ENCODE measurements around the gene FOXRED2.

Gene FOXRED2

DNA sequence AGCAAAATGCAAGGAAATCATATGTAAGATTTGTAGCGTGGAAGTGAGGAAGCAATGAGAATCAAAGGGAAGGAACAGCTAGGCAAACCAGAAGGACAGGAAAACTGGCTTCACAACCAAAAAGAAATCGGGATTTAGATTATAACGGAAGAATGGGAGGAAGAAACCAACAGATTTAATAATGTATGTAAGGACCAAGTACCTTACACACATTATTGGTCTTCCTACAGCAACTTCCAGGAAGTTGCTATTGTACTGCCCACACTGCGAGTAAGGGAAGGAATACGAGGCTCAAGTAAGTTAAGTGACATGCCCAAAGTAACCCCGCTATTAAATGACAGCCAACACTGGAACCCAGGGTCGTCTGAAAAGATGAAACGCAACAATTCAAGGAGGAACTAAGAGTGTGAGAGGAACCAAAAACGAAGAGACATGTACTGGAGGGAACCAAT, 25.9 kb downstream of the FOXRED2 start:
- DNase-seq (ENCODE audit: extremely low read depth, low read depth): no peak
- no peak for TF ChIP-seq CTCF (IDR thresholded peaks at IDR 0.05; ENCODE audit: low read depth, low read length)

GRCh38 chr22:36478966-36479365, 27.9 kb downstream of the FOXRED2 start:
- DNase-seq (ENCODE audit: extremely low read depth, low read depth): no peak
- TF ChIP-seq CTCF (IDR thresholded peaks at IDR 0.05; ENCODE audit: low read depth, low read length): no peak

DNA sequence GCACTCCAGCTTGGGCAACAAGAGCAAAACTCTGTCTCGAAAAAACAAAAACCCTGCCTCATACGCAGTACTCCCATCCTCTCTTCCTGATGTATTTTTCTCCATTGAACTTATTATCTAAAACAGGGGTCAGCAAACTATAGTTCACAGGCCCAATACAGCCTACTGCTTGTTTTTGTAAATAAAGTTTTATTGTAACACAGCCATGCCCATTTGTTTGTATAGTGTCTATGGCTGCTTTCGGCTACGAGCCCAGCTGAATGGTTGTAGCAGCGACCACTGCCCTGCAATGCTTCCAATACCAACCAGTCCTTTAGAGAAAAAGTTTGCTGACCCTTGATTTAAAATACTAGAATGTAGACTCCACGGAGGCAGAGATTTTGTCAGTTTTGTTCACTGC, 31.5 kb downstream of the FOXRED2 start:
- DNase-seq (ENCODE audit: extremely low read depth, low read depth): no peak
- TF ChIP-seq CTCF (IDR thresholded peaks at IDR 0.05; ENCODE audit: low read depth, low read length): no peak

- DNase-seq (ENCODE audit: extremely low read depth, low read depth): no peak
- TF ChIP-seq CTCF (IDR thresholded peaks at IDR 0.05; ENCODE audit: low read depth, low read length): no peak
These were observed 34.2 kb downstream of the FOXRED2 start for GRCh38 chr22:36472689-36473088.

DNA sequence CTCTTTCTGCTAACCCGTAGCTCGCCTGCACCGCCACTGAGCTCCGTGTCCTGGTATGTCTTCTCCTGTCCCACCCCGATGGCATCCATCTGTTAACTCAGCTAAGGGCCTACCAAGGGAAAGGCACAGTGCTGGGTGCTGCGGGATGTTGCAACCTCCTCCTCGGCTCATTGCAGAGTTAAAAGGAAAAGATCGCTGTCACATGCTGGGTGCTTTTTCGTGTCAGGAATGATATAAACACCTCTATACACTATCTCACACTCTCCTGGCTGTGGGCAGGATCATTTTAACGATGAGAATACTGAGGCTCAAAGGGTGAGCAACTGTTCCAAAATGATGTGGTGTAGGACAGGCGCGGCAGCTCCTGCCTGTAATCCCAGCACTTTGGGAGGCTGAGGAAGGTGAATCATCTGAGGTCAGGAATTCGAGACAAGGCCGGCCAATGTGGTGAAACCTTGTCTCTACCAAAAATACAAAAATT, 35.5 kb downstream of the FOXRED2 start:
- no peak for TF ChIP-seq CTCF (IDR thresholded peaks at IDR 0.05; ENCODE audit: low read depth, low read length)
- no peak for DNase-seq (ENCODE audit: extremely low read depth, low read depth)

- TF ChIP-seq CTCF (IDR thresholded peaks at IDR 0.05; ENCODE audit: low read depth, low read length): no peak
- no peak for DNase-seq (ENCODE audit: extremely low read depth, low read depth)
These were observed 35.9 kb downstream of the FOXRED2 start for GRCh38 chr22:36470994-36471331.

DNA sequence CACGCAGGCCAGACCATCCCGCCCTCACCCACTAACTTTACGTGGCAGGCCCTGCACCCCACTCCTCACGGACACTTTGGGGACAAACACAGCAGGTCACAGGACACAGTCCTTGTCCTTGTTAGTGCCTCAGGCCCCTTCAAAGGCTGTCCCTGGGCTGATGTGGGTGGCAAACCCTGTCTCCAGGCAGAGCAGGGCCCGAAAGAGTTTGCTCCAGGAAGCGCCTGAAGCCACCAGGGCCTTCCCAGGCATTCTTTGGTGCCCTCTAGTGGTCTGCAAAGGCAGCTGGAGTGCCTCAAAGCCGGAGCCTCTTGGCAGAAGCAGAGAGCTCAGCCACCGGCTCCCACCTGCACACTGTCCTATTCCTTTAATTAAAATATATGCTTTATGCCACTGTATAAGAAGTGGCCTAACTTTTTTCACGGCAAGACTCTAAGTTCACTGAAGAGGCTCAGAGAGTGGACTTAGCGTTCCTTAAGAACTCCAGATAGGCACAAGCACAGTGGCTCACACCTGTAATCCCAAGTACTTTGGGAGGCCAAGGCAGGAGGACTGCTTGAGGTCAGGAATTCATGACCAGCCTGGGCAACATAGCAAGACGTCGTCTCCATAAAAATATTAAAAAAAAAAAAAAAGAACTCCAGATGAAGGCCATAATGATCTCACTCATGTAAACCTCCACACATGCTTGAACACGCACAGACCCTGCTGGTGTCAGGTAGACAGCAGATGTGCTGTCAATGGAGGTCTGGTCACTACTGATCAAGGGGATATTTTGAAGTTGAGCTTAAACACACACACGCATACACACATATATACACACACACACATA, 36.5 kb downstream of the FOXRED2 start:
- DNase-seq (ENCODE audit: extremely low read depth, low read depth): peak; percentile 75
- peak; percentile 98 for TF ChIP-seq CTCF (IDR thresholded peaks at IDR 0.05; ENCODE audit: low read depth, low read length)

Data from AG09319 (cell line).